WTC11 (cell line): ENCODE results near the gene PLCZ1. TPM values are rescaled to one million over a fixed set of nuclear protein-coding genes. Genes with fewer than 3 reads are reported as not detected.

Experiments used
- ATAC-seq: fragments of 200-7000 bp; cut with Tn5 transposase; 2 replicates; pipeline ENCODE4 v1.10.0; 2021; ENCODE audit warnings: mild to moderate bottlenecking, moderate library complexity
- CTCF ChIA-PET: fragments of 300-600 bp; sonication (Branson Sonifier 250); formaldehyde crosslinking; loops from one replicate; lab custom pipeline; 2021; ENCODE audit warnings: antibody characterized with exemption; lab: Charles Lee
- POLR2A ChIA-PET: fragments of 350-600 bp; sonication (Branson Sonifier 250); formaldehyde crosslinking; loops from one replicate; lab custom pipeline; 2021; ENCODE audit warnings: antibody characterized with exemption; lab: Charles Lee
- DNase-seq: peaks from one replicate; pipeline ENCODE4 v3.0.0; 2021; ENCODE audit warnings: low spot score
- H3K27ac Mint-ChIP-seq: 2 replicates; pipeline ENCODE4 v1.8.0; 2021; ENCODE audit warnings: mixed read lengths
- H3K27me3 Mint-ChIP-seq: 2 replicates; pipeline ENCODE4 v1.8.0; 2021; ENCODE audit warnings: low read depth, mild to moderate bottlenecking, moderate library complexity, mixed read lengths
- H3K36me3 Mint-ChIP-seq: 2 replicates; pipeline ENCODE4 v1.8.0; 2021; ENCODE audit warnings: mixed read lengths
- H3K4me1 Mint-ChIP-seq: 2 replicates; pipeline ENCODE4 v1.8.0; 2022; ENCODE audit warnings: mixed read lengths
- H3K4me3 Mint-ChIP-seq: 2 replicates; pipeline ENCODE4 v1.8.0; 2021; ENCODE audit warnings: mild to moderate bottlenecking, moderate library complexity, mixed read lengths
- H3K9me3 Mint-ChIP-seq: 2 replicates; pipeline ENCODE4 v1.8.0; 2021; ENCODE audit warnings: mixed read lengths
- FOXK1 ChIP-seq: sonication (generic); formaldehyde crosslinking; IDR thresholded peaks from 2 replicates; pipeline ENCODE4 v1.8.0; 2022; ENCODE audit warnings: mild to moderate bottlenecking, moderate library complexity, missing genetic modification reagents
- IRF2 ChIP-seq: sonication (generic); formaldehyde crosslinking; IDR thresholded peaks from 2 replicates; pipeline ENCODE4 v1.8.0; 2022; ENCODE audit warnings: low read depth, missing genetic modification reagents, borderline replicate concordance
- MXD4 ChIP-seq: fragments of 250-450 bp; sonication (Bioruptor Pico); IDR thresholded peaks from 2 replicates; pipeline ENCODE4 v1.8.0; 2021; ENCODE audit warnings: mild to moderate bottlenecking, moderate library complexity, borderline replicate concordance
- NR1H2 ChIP-seq: sonication (generic); formaldehyde crosslinking; IDR thresholded peaks from 2 replicates; pipeline ENCODE4 v1.9.0; 2021; ENCODE audit warnings: mild to moderate bottlenecking, moderate library complexity, missing genetic modification reagents
- NR3C1 ChIP-seq: sonication (generic); formaldehyde crosslinking; conservative IDR thresholded peaks from 2 replicates; pipeline ENCODE4 v1.8.1; 2023; ENCODE audit warnings: low read depth, mild to moderate bottlenecking, missing genetic modification reagents
- RELA ChIP-seq: sonication (generic); formaldehyde crosslinking; IDR thresholded peaks from 2 replicates; pipeline ENCODE4 v1.8.1; 2022; ENCODE audit warnings: missing genetic modification reagents, mild to moderate bottlenecking, borderline replicate concordance
- RORB ChIP-seq: fragments of 250-450 bp; sonication (Bioruptor Pico); IDR thresholded peaks from 2 replicates; pipeline ENCODE4 v1.9.0; 2021; ENCODE audit warnings: mild to moderate bottlenecking
- SMAD4 ChIP-seq: sonication (generic); formaldehyde crosslinking; IDR thresholded peaks from 2 replicates; pipeline ENCODE4 v1.8.0; 2022; ENCODE audit warnings: mild to moderate bottlenecking, missing genetic modification reagents
- TEAD1 ChIP-seq: sonication (generic); formaldehyde crosslinking; IDR thresholded peaks from 2 replicates; pipeline ENCODE4 v1.8.0; 2022; ENCODE audit warnings: mild to moderate bottlenecking, missing genetic modification reagents
- total RNA-seq: library from RNA; stranded (reverse); gene quantifications from 3 replicates; pipeline ENCODE4 v1.2.3, GENCODE V29; 2021
- TF ChIP-seq, protein P1 (sequence below): fragments of 250-450 bp; sonication (Bioruptor Pico); IDR thresholded peaks from 2 replicates; pipeline ENCODE4 v1.9.0; 2021; ENCODE audit warnings: mild to moderate bottlenecking
- TF ChIP-seq, protein P2 (sequence below): sonication (generic); formaldehyde crosslinking; IDR thresholded peaks from 2 replicates; pipeline ENCODE4 v1.8.0; 2022; ENCODE audit warnings: missing genetic modification reagents
- TF ChIP-seq, protein P3 (sequence below): fragments of 250-450 bp; sonication (Bioruptor Pico); IDR thresholded peaks from 2 replicates; pipeline ENCODE4 v1.9.0; 2021; ENCODE audit warnings: mild to moderate bottlenecking, borderline replicate concordance
- TF ChIP-seq, protein P4 (sequence below): sonication (generic); formaldehyde crosslinking; IDR thresholded peaks from 2 replicates; pipeline ENCODE4 v1.8.1; 2022; ENCODE audit warnings: mild to moderate bottlenecking, missing genetic modification reagents, moderate library complexity, borderline replicate concordance
- TF ChIP-seq, protein P5 (sequence below): sonication (generic); formaldehyde crosslinking; IDR thresholded peaks from 2 replicates; pipeline ENCODE4 v1.8.0; 2022; ENCODE audit warnings: mild to moderate bottlenecking, missing genetic modification reagents
- TF ChIP-seq, protein P6 (sequence below): sonication (generic); formaldehyde crosslinking; conservative IDR thresholded peaks from 2 replicates; pipeline ENCODE4 v1.8.1; 2023; ENCODE audit warnings: mild to moderate bottlenecking, low read depth, missing genetic modification reagents, moderate library complexity
- TF ChIP-seq, protein P7 (sequence below): sonication (generic); formaldehyde crosslinking; IDR thresholded peaks from 2 replicates; pipeline ENCODE4 v1.8.1; 2023; ENCODE audit warnings: mild to moderate bottlenecking, missing genetic modification reagents, moderate library complexity

PLCZ1 gene
- total RNA-seq, 1 experiment from 2014 or later, result not detected

DNA sequence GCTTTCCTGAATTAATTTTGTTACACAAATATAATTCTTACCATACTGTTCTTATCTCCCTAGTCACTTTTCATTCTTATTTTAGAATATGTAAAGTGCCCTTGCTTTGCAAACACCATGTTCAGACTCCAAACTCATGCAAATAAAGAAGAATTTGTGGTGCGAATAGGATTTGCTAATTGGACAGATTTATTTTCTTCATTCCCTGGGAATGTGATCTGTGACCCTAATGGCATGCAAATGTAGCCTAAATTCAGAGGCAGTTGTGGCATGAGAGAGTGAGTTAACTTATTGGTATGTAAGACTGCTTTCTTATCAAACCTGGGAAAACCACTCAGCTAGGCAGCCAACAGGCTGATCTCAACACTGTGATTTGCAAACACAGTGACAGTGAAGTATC lies 10.1 kb upstream of the PLCZ1 start (continued):
- TF ChIP-seq, protein P1, sequence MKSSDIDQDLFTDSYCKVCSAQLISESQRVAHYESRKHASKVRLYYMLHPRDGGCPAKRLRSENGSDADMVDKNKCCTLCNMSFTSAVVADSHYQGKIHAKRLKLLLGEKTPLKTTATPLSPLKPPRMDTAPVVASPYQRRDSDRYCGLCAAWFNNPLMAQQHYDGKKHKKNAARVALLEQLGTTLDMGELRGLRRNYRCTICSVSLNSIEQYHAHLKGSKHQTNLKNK (CRISPR knock-in tag), result no peak

DNA sequence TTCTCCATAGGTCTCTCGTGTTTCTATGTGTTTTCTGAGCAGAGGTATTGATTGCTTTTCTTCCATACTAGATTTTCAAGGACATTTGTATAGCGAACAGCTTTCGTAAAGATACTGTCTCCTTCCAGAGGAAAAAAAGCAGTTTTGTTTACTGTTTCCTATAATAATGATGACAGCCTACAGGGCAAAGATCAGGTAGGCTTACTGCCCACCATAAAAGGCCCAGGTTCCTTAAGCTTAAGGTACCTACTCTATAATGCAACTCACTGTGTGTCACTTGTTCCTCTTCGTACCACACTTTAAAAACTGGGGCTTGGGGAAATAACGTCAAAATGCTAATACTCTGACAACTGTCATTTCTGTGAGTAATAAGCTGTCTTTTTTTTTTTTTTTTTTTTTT lies 6.7 kb downstream of the PLCZ1 start:
- peaks cover 7% of the 10 kb centered on the region for H3K4me1 Mint-ChIP-seq
- H3K9me3 Mint-ChIP-seq, result peaks cover 24% of the 10 kb centered on the region
- H3K4me3 Mint-ChIP-seq, result no peak overlapping the region
- TF ChIP-seq, protein P2, sequence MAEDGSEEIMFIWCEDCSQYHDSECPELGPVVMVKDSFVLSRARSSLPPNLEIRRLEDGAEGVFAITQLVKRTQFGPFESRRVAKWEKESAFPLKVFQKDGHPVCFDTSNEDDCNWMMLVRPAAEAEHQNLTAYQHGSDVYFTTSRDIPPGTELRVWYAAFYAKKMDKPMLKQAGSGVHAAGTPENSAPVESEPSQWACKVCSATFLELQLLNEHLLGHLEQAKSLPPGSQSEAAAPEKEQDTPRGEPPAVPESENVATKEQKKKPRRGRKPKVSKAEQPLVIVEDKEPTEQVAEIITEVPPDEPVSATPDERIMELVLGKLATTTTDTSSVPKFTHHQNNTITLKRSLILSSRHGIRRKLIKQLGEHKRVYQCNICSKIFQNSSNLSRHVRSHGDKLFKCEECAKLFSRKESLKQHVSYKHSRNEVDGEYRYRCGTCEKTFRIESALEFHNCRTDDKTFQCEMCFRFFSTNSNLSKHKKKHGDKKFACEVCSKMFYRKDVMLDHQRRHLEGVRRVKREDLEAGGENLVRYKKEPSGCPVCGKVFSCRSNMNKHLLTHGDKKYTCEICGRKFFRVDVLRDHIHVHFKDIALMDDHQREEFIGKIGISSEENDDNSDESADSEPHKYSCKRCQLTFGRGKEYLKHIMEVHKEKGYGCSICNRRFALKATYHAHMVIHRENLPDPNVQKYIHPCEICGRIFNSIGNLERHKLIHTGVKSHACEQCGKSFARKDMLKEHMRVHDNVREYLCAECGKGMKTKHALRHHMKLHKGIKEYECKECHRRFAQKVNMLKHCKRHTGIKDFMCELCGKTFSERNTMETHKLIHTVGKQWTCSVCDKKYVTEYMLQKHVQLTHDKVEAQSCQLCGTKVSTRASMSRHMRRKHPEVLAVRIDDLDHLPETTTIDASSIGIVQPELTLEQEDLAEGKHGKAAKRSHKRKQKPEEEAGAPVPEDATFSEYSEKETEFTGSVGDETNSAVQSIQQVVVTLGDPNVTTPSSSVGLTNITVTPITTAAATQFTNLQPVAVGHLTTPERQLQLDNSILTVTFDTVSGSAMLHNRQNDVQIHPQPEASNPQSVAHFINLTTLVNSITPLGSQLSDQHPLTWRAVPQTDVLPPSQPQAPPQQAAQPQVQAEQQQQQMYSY (CRISPR knock-in tag), result no peak
- TF ChIP-seq, protein P3, sequence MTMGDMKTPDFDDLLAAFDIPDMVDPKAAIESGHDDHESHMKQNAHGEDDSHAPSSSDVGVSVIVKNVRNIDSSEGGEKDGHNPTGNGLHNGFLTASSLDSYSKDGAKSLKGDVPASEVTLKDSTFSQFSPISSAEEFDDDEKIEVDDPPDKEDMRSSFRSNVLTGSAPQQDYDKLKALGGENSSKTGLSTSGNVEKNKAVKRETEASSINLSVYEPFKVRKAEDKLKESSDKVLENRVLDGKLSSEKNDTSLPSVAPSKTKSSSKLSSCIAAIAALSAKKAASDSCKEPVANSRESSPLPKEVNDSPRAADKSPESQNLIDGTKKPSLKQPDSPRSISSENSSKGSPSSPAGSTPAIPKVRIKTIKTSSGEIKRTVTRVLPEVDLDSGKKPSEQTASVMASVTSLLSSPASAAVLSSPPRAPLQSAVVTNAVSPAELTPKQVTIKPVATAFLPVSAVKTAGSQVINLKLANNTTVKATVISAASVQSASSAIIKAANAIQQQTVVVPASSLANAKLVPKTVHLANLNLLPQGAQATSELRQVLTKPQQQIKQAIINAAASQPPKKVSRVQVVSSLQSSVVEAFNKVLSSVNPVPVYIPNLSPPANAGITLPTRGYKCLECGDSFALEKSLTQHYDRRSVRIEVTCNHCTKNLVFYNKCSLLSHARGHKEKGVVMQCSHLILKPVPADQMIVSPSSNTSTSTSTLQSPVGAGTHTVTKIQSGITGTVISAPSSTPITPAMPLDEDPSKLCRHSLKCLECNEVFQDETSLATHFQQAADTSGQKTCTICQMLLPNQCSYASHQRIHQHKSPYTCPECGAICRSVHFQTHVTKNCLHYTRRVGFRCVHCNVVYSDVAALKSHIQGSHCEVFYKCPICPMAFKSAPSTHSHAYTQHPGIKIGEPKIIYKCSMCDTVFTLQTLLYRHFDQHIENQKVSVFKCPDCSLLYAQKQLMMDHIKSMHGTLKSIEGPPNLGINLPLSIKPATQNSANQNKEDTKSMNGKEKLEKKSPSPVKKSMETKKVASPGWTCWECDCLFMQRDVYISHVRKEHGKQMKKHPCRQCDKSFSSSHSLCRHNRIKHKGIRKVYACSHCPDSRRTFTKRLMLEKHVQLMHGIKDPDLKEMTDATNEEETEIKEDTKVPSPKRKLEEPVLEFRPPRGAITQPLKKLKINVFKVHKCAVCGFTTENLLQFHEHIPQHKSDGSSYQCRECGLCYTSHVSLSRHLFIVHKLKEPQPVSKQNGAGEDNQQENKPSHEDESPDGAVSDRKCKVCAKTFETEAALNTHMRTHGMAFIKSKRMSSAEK (CRISPR knock-in tag), result no peak
- TF ChIP-seq MXD4 (CRISPR knock-in tag), result no peak
- no peak for TF ChIP-seq NR1H2 (CRISPR knock-in tag)
- no peak for TF ChIP-seq TEAD1 (CRISPR knock-in tag)
- no peak for TF ChIP-seq FOXK1 (CRISPR knock-in tag)
- no peak for TF ChIP-seq SMAD4
- no peak for TF ChIP-seq RELA
- TF ChIP-seq, protein P4, sequence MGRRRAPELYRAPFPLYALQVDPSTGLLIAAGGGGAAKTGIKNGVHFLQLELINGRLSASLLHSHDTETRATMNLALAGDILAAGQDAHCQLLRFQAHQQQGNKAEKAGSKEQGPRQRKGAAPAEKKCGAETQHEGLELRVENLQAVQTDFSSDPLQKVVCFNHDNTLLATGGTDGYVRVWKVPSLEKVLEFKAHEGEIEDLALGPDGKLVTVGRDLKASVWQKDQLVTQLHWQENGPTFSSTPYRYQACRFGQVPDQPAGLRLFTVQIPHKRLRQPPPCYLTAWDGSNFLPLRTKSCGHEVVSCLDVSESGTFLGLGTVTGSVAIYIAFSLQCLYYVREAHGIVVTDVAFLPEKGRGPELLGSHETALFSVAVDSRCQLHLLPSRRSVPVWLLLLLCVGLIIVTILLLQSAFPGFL (CRISPR knock-in tag), result no peak
- no peak for TF ChIP-seq IRF2 (CRISPR knock-in tag)
- TF ChIP-seq, protein P5, sequence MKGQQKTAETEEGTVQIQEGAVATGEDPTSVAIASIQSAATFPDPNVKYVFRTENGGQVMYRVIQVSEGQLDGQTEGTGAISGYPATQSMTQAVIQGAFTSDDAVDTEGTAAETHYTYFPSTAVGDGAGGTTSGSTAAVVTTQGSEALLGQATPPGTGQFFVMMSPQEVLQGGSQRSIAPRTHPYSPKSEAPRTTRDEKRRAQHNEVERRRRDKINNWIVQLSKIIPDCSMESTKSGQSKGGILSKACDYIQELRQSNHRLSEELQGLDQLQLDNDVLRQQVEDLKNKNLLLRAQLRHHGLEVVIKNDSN, result no peak
- H3K27ac Mint-ChIP-seq, result no peak overlapping the region
- no peaks in the 10 kb centered on the region for H3K27me3 Mint-ChIP-seq
- CTCF ChIA-PET, result interaction anchor here (0.6 kb wide), 1 partner anchor 209 kb away, joined by 3 read pairs; no protein-coding TSS in a partner anchor
- DNase-seq (no peak), ATAC-seq (no peak)
- peaks cover 18% of the 10 kb centered on the region for H3K36me3 Mint-ChIP-seq
- POLR2A ChIA-PET, result interaction anchor here (0.6 kb wide), 1 partner anchor 45 kb away, joined by 4 read pairs; no protein-coding TSS in a partner anchor

DNA sequence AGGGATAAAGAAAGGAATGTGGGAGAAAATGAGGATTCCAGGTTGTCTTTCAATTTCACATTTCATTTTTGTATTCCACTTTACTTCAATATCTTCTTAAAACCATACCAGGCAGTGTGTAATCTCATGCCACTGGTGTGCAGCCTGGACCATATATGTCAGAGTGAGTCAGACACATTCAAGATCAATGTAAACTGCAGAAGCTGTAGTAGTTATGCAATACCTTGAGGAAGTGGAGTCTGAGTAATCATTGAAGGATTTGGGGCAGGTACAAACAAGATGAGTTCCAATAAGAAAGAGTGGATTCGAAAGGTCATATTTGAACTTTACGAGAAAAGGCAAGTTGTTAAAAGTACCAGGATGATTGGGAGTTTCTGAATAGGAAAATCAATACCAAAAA lies 14.1 kb downstream of the PLCZ1 start:
- no peaks in the 10 kb centered on the region for H3K9me3 Mint-ChIP-seq
- ChIA-PET CTCF (no interaction called here), POLR2A (no interaction called here)
- H3K36me3 Mint-ChIP-seq, result no peaks in the 10 kb centered on the region
- no peak for ATAC-seq
- H3K27ac Mint-ChIP-seq, result no peak overlapping the region
- H3K4me3 Mint-ChIP-seq, result no peak overlapping the region
- peaks cover 7% of the 10 kb centered on the region for H3K4me1 Mint-ChIP-seq
- no peak for DNase-seq
- H3K27me3 Mint-ChIP-seq, result no peaks in the 10 kb centered on the region
- TF ChIP-seq, protein P6, sequence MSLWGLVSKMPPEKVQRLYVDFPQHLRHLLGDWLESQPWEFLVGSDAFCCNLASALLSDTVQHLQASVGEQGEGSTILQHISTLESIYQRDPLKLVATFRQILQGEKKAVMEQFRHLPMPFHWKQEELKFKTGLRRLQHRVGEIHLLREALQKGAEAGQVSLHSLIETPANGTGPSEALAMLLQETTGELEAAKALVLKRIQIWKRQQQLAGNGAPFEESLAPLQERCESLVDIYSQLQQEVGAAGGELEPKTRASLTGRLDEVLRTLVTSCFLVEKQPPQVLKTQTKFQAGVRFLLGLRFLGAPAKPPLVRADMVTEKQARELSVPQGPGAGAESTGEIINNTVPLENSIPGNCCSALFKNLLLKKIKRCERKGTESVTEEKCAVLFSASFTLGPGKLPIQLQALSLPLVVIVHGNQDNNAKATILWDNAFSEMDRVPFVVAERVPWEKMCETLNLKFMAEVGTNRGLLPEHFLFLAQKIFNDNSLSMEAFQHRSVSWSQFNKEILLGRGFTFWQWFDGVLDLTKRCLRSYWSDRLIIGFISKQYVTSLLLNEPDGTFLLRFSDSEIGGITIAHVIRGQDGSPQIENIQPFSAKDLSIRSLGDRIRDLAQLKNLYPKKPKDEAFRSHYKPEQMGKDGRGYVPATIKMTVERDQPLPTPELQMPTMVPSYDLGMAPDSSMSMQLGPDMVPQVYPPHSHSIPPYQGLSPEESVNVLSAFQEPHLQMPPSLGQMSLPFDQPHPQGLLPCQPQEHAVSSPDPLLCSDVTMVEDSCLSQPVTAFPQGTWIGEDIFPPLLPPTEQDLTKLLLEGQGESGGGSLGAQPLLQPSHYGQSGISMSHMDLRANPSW, result no peak
- TF ChIP-seq, protein P7, sequence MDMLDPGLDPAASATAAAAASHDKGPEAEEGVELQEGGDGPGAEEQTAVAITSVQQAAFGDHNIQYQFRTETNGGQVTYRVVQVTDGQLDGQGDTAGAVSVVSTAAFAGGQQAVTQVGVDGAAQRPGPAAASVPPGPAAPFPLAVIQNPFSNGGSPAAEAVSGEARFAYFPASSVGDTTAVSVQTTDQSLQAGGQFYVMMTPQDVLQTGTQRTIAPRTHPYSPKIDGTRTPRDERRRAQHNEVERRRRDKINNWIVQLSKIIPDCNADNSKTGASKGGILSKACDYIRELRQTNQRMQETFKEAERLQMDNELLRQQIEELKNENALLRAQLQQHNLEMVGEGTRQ (CRISPR knock-in tag), result no peak
- TF ChIP-seq NR3C1 (CRISPR knock-in tag) (no peak), RORB (CRISPR knock-in tag) (no peak)
